Right cardiac atrium (tissue), 5 donors: Measurements from ENCODE around the gene KRT13. TPM values are rescaled to one million over a fixed set of nuclear protein-coding genes. Genes with fewer than 3 reads are reported as not detected.

Experiments used
- ATAC-seq, 2 donors: fragments of 200-7000 bp; cut with Tn5 transposase; one replicate each; pipeline versions ENCODE4 v1.8.0 to v1.9.1; 2020; ENCODE audit warnings: moderate library complexity in 2 of 2, mild to moderate bottlenecking in 1 of 2
- DNase-seq, 3 donors: peaks; one replicate each; pipeline ENCODE4 v3.0.0-alpha.2; 2020
- H3K27ac ChIP-seq: one replicate; pipeline ENCODE4 v1.5.1; 2013; ENCODE audit warnings: mild to moderate bottlenecking, low read length, control low read depth, moderate library complexity
- H3K27me3 ChIP-seq: one replicate; pipeline ENCODE4 v1.6.1; 2013; ENCODE audit not compliant: control insufficient read depth, insufficient read depth
- H3K4me1 ChIP-seq: one replicate; pipeline ENCODE4 v1.6.1; 2013; ENCODE audit warnings: low read length; ENCODE audit not compliant: control insufficient read depth, insufficient read depth
- H3K4me3 ChIP-seq: one replicate; pipeline ENCODE4 v1.5.1; 2013; ENCODE audit warnings: low read length, control low read depth
- H3K9me3 ChIP-seq: one replicate; pipeline ENCODE4 v1.6.1; 2013; ENCODE audit warnings: low read length; ENCODE audit not compliant: control insufficient read depth
- WGBS: extraction: QIAGEN DNeasy Blood & Tissue Kit; methylation state at CpG from one replicate; pipeline ENCODE4 v1.1.7; 2013; 5-methylcytosine and 5-hydroxymethylcytosine counted together
- intact Hi-C, 4 donors: fragments of 100-400 bp; cut with DNase I; formaldehyde crosslinking; loops; one replicate each; pipeline versions ENCODE4 v1.11.0 to v1.14.0; 2022 to 2023
- long read RNA-seq, 4 donors: library from polyadenylated mRNA; unstranded; transcript quantifications; one replicate each; pipeline ENCODE4 v2.0.0, GENCODE V29; 2020 to 2021
- polyA plus RNA-seq: library from polyadenylated mRNA; stranded (reverse); fragments of 200-250 nt; gene quantifications from one replicate; pipeline ENCODE4 v1.2.3, GENCODE V29; 2013
- total RNA-seq, 4 donors: library from RNA; stranded (reverse); fragmentation: NEBNext Ultra II Directional; extraction: Animal tissue kit (Norgen Biotek cat#: 25700); gene quantifications; one replicate each; pipeline ENCODE4 v1.2.1, GENCODE V29; 2021
- donor health status: healthy with polysubstance abuse.
- donor health status: DM: no; HTN: yes; CAD: no.
- donor health status: DM: no; HTN: no; CAD: no.
- donor health status: DM: no; HTN: yes; CAD: no; lungs with severe emphysema.
- donor health status: DM: yes; HTN: yes; CAD: no.

KRT13 gene
- total RNA-seq (not detected), polyA plus RNA-seq (2.1 TPM)
- long read RNA-seq, donor 1: 0 reads
- long read RNA-seq, donor 2: 0 reads
- long read RNA-seq, donor 3: 0 reads
- long read RNA-seq, donor 4: 0 reads

GRCh38 chr17:41505007-41505808, at the start of gene KRT13:
Gene KRT13, minus strand, starts transcription at chr17:41505612. Its CDS starts 62 bp downstream, at chr17:41505550.
- no peak within 1 kb of the TSS for H3K4me3 ChIP-seq
- H3K27me3 ChIP-seq: no peaks in the 10 kb centered on the region
- intact Hi-C loops: no loop called here
- H3K9me3 ChIP-seq: no peaks in the 10 kb centered on the region
- WGBS: 85% methylated on average over 17 of the region's 17 CpGs
- DNase-seq: no peak
- ATAC-seq: no peak
- no peak within 1 kb of the TSS for H3K27ac ChIP-seq
- no peaks in the 10 kb centered on the region for H3K4me1 ChIP-seq

GRCh38 chr17:41553987-41554680, 48.7 kb upstream of the KRT13 start:
- ATAC-seq (no peak), DNase-seq (no peak)
- H3K4me1 ChIP-seq: no peaks in the 10 kb centered on the region
- H3K27ac ChIP-seq: no peak overlapping the region
- no peaks in the 10 kb centered on the region for H3K9me3 ChIP-seq
- 61% methylated on average over 8 of the region's 8 CpGs for WGBS
- no peaks in the 10 kb centered on the region for H3K27me3 ChIP-seq
- intact Hi-C loops: loop anchor here in 2 of 4 donors (2.0 to 5.0 kb wide), 3 partner anchors 91 to 108 kb away; no protein-coding TSS in a partner anchor
- no peak overlapping the region for H3K4me3 ChIP-seq

GRCh38 chr17:41553176-41553575, 47.8 kb upstream of the KRT13 start:
- ATAC-seq: no peak
- intact Hi-C loops: loop anchor here in 2 of 4 donors (2.0 to 5.0 kb wide), 3 partner anchors 92 to 109 kb away; no protein-coding TSS in a partner anchor

GRCh38 chr17:41552455-41552854, 47.0 kb upstream of the KRT13 start:
- DNase-seq (no peak), ATAC-seq (no peak)
- Histone ChIP-seq H3K4me1 (no peaks in the 10 kb centered on the region), H3K27me3 (no peaks in the 10 kb centered on the region), H3K4me3 (no peak overlapping the region), H3K27ac (no peak overlapping the region), H3K9me3 (no peaks in the 10 kb centered on the region)
- intact Hi-C loops: loop anchor here in 2 of 4 donors (2.0 to 5.0 kb wide), 3 partner anchors 92 to 110 kb away; no protein-coding TSS in a partner anchor
- 79% methylated on average over 5 of the region's 5 CpGs for WGBS

More at GRCh38 chr17:41553176-41553575, 47.8 kb upstream of the KRT13 start:
- Histone ChIP-seq H3K9me3 (no peaks in the 10 kb centered on the region), H3K27ac (no peak overlapping the region), H3K27me3 (no peaks in the 10 kb centered on the region), H3K4me3 (no peak overlapping the region), H3K4me1 (no peaks in the 10 kb centered on the region)
- 85% methylated on average over 4 of the region's 4 CpGs for WGBS
- no peak for DNase-seq

- DNase-seq (no peak), ATAC-seq (no peak)
- Histone ChIP-seq H3K27ac (no peak overlapping the region), H3K4me1 (no peaks in the 10 kb centered on the region), H3K27me3 (no peaks in the 10 kb centered on the region), H3K4me3 (no peak overlapping the region), H3K9me3 (no peaks in the 10 kb centered on the region)
- intact Hi-C loops: loop anchor here in 1 of 4 donors (5.0 kb wide), 2 partner anchors 96 to 111 kb away; no protein-coding TSS in a partner anchor
- whole genome bisulfite sequencing: 55% methylated on average over 5 of the region's 5 CpGs
Observed at GRCh38 chr17:41551365-41551764, 46.0 kb upstream of the KRT13 start.

GRCh38 chr17:41549596-41550039, 44.2 kb upstream of the KRT13 start:
- no peaks in the 10 kb centered on the region for H3K27me3 ChIP-seq
- no peaks in the 10 kb centered on the region for H3K4me1 ChIP-seq
- H3K27ac ChIP-seq: no peak overlapping the region
- intact Hi-C loops: loop anchor here (5.0 to 10.0 kb wide), 5 partner anchors 98 to 645 kb away; no protein-coding TSS in a partner anchor
- 71% methylated on average over 8 of the region's 8 CpGs for WGBS
- no peak overlapping the region for H3K4me3 ChIP-seq
- DNase-seq (no peak), ATAC-seq (no peak)
- H3K9me3 ChIP-seq: no peaks in the 10 kb centered on the region

GRCh38 chr17:41548844-41549595, 43.6 kb upstream of the KRT13 start:
- no peaks in the 10 kb centered on the region for H3K9me3 ChIP-seq
- 2% methylated on average over 25 of the region's 25 CpGs for WGBS
- intact Hi-C loops: loop anchor here (5.0 to 10.0 kb wide), 5 partner anchors 98 to 644 kb away; no protein-coding TSS in a partner anchor
- H3K27me3 ChIP-seq: no peaks in the 10 kb centered on the region
- peak; percentile 88 to 89 for ATAC-seq
- peak; percentile 78 to 94 (median 92) for DNase-seq
- H3K4me3 ChIP-seq: no peak overlapping the region
- H3K4me1 ChIP-seq: no peaks in the 10 kb centered on the region
- no peak overlapping the region for H3K27ac ChIP-seq

GRCh38 chr17:41547921-41548843, 42.8 kb upstream of the KRT13 start:
- Histone ChIP-seq H3K4me3 (no peak overlapping the region), H3K9me3 (no peaks in the 10 kb centered on the region), H3K4me1 (no peaks in the 10 kb centered on the region), H3K27me3 (no peaks in the 10 kb centered on the region), H3K27ac (no peak overlapping the region)
- intact Hi-C loops: loop anchor here (5.0 to 10.0 kb wide), 5 partner anchors 99 to 643 kb away; no protein-coding TSS in a partner anchor
- 30% methylated on average over 23 of the region's 23 CpGs for WGBS
- DNase-seq (peak; percentile 63 to 77 (median 75)), ATAC-seq (peak; percentile 73 to 81)

GRCh38 chr17:41547378-41547841, 42.0 kb upstream of the KRT13 start:
- intact Hi-C loops: loop anchor here (5.0 to 10.0 kb wide), 5 partner anchors 100 to 643 kb away; no protein-coding TSS in a partner anchor
- H3K4me3 ChIP-seq: no peak overlapping the region
- no peaks in the 10 kb centered on the region for H3K4me1 ChIP-seq
- no peaks in the 10 kb centered on the region for H3K27me3 ChIP-seq
- no peaks in the 10 kb centered on the region for H3K9me3 ChIP-seq
- 47% methylated on average over 9 of the region's 9 CpGs for WGBS
- DNase-seq (no peak), ATAC-seq (peak in 1 of 2 donors; percentile 7)
- H3K27ac ChIP-seq: no peak overlapping the region
